Urothelium cell line (cell line): ENCODE results near the gene PRR36.
"Not testable (repeated sequence)": the region's sequence is repeated elsewhere in the genome, so short reads cannot be mapped to it uniquely, and the experiment has no call there.

Experiments
- DNase-seq: peaks from one replicate; pipeline ENCODE4 v3.0.0; 2011; ENCODE audit warnings: low spot score, mixed read lengths
- FAIRE-seq: peaks from 2 replicates; lab custom pipeline; 2011; peaks lifted over from hg19 to GRCh38; lab: Jason Lieb, UNC

The PRR36 gene

DNA sequence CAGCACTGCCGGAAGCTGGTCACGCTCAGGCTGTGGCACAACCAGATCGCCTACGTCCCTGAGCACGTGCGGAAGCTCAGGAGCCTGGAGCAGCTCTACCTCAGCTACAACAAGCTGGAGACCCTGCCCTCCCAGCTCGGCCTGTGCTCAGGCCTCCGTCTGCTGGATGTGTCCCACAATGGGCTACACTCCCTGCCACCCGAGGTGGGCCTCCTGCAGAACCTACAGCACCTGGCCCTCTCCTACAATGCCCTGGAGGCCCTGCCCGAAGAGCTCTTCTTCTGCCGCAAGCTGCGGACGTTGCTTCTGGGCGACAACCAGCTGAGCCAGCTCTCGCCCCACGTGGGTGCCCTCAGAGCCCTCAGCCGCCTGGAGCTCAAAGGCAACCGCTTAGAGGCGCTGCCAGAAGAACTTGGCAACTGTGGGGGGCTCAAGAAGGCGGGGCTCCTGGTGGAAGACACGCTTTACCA is 26.2 kb upstream of the PRR36 start:
- FAIRE-seq = no peak
- no peak for DNase-seq

- DNase-seq = no peak
- FAIRE-seq = no peak
Observed at GRCh38 chr19:7899751-7900378, 25.7 kb upstream of the PRR36 start.

- no peak for DNase-seq
- no peak for FAIRE-seq
Observed at GRCh38 chr19:7898967-7899366, 24.8 kb upstream of the PRR36 start.

DNA sequence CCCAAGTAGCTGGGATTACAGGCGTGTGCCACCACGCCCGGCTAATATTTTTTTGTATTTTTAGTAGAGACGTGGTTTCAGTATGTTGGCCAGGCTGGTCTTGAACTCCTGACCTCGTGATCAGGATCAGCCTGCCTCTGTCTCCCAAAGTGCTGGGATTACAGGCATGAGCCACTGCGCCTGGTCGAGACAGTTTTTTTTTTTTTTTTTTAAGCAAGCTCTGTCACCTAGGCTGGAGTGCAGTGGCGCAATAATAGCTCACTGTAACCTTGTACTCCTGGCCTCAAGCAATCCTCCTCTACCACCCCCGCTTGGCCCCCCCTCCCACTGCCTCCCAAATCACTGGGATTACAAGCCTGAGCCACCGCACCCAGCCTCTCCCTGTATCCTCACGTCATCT is 23.1 kb upstream of the PRR36 start:
- DNase-seq = no peak
- no peak for FAIRE-seq

GRCh38 chr19:7895565-7895964 is 21.4 kb upstream of the PRR36 start:
- DNase-seq = no peak
- no peak for FAIRE-seq

DNA sequence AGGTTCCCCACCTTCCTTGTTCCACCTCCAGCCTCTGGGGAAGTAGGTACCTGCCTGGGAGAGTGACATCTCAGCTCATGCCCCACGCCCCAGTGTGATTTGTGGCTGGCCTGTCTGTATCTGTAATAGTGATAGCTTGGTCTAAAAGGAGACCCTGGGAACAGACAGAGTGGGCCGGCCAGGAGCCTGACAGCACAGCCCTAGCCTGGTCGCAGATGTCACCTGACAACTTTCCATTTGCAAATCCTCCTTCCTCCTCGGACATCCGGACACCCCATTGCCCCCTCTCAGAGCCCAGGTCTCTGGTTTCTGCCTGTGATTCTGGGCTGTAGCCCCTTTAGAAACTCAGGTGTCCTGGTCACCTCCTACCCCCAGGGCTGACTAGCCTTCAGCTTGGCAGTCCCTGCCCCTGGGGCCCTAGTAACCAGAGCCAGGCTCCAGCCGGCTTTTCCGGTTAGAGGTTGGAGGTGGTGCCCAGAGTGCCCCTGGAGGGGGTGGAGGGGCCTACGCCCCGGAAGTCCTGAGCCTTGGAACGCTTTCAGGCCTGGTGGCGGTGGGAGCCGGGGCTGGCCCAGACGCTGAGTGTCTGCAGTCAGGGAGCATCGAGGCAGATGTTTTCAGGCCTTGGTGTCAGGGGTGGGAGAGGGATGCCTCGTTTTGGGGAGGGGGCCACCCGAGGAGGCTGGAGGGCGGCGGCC is 20.6 kb upstream of the PRR36 start:
- no peak for FAIRE-seq

GRCh38 chr19:7893362-7894101 is 19.3 kb upstream of the PRR36 start:
- peak; percentile 27 for DNase-seq
- FAIRE-seq = not testable (repeated sequence)

More for the DNA sequence above, 20.6 kb upstream of the PRR36 start:
- no peak for DNase-seq

DNA sequence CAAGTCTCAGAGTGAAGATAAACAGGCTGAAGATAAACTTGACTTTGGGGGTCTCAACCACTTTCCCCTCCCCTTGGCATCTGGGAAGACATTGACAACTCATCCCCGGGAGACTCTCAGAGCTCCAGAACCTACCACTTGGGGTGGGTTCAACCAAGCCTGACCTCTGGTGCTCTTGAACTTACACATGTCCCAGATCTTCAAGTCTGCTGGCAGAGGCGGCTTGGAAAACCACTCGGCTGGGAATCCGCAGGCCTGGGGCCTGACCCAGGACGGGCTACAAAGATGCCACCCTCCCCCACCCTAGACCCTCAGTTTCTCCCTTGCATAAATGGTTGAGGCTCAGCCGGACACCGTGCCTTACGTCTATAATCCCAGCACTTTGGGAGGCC is 14.6 kb upstream of the PRR36 start:
- no peak for DNase-seq
- no peak for FAIRE-seq

- peak; percentile 82 for DNase-seq
Observed at GRCh38 chr19:7888145-7888825, 14.1 kb upstream of the PRR36 start, which contains the start of gene LRRC8E. TSS of gene LRRC8E (plus strand) at chr19:7888510. CDS start at chr19:7895604, 7,094 bp downstream.

GRCh38 chr19:7887408-7888144 is 13.4 kb upstream of the PRR36 start:
- no peak for FAIRE-seq

More at GRCh38 chr19:7888145-7888825, 14.1 kb upstream of the PRR36 start, which contains the start of gene LRRC8E:
- no peak for FAIRE-seq

DNA sequence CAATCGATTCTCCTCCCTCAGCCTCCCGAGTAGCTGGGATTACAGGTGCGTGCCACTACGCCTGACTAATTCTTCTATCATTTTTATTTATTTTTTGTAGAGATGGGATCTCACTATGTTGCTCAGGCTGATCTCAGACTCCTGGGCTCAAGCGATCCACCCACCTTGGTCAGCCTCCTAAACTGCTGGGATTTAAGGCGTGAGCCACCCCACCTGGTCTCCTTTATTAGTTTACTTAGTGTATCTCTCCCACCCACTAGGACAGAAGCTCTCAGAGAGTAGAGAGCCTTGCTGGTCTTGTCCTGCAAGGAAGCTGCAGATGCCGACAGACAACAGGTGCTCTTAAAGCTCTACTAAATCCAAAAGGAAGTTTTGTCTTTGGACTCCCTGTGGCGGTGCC is 11.6 kb upstream of the PRR36 start:
- DNase-seq = no peak
- FAIRE-seq = no peak

More at GRCh38 chr19:7887408-7888144, 13.4 kb upstream of the PRR36 start:
- DNase-seq = no peak

GRCh38 chr19:7883796-7884570 is 9.8 kb upstream of the PRR36 start:
- DNase-seq (no peak), FAIRE-seq (no peak)

DNA sequence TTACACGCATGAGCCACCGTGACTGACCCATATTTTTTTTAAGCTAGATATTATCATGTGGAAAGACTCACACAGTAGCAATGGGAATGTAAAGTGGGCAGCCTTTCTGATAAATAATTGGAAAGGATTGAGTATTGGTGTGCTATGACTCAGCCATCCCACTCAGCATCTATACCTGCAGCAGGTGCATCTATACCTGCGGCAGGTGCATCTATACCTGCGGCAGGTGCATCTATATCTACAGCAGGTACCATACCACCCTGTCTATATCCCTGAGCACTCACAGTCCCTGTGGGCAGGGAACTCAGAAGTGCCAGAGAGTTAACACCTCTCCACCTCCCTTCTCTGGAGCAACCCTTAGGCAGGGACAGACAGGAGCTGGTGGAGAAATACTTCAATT is 8.9 kb upstream of the PRR36 start:
- no peak for DNase-seq
- FAIRE-seq = no peak

- no peak for FAIRE-seq
- DNase-seq = no peak
Observed at GRCh38 chr19:7881910-7882309, 7.7 kb upstream of the PRR36 start.

DNA sequence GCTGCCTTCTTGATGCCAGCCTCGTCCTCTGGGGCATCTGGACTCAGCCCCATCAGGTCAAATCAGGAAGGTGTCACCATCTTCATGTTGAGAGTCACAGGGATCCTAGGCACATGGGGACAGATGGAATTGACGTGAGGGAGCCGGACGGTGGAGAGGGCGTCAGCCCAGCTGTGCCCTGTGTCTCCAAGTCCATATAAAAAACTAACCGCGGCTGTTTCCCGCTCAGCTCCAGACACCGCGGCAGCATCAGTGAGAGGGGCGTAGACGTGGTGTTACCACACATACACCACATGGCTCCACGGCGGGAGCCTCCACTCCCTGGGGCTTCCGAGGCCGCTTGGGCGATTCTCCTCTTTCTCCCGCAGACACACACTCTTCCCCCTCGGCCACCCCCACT is 5.6 kb upstream of the PRR36 start:
- DNase-seq (no peak), FAIRE-seq (no peak)

- DNase-seq = no peak
- FAIRE-seq = no peak
Observed at GRCh38 chr19:7879111-7879807, 5.1 kb upstream of the PRR36 start.

DNA sequence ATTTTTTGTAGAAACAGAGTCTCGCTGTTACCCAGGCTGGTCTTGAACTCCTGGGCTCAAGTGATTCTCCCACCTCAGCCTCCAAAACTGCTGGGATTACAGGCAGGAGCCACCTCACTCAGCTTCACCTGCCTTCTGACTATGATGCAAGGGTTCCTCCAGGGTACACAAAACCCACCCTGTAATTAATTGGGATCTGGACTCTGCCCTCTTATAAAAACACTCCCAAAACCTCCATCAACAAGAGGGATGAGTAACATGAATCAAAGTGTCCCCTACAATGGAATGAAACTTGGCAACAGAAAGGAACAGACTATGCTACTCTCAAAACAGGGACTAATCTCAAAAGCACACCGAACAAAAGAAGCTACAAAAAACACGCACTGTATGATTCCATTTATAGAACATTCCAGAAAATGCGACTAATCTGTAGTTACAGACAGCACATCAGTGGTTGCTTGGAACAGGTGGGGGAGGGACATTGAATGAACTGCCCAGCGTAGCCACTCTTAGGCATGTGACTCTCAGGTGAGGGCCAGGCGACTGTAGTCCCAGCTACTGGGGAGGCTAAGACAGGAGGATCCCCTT is 3.2 kb upstream of the PRR36 start:
- FAIRE-seq (no peak), DNase-seq (no peak)

DNA sequence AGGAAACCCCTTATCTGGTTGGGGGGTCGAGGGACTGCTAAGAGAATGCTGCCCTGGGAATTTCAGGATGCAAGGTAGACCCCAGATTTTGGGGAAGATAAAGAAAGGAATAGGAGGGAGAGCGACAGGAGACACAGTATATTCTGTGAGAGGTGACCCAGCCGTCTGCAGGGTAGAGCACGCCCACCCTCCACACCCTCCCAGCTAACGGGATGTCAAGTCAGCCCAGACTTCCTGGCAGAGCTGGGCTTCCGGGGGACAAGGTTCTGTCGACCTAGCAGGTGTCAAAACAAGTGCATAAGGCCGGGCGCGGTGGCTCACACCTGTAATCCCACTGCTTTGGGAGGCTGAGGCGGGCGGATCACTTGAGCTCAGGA is 695 bp upstream of the PRR36 start:
- FAIRE-seq (no peak), DNase-seq (no peak)
